H9 (cell line): Measurements from ENCODE around the gene CCDC82. TPM values are rescaled to one million over a fixed set of nuclear protein-coding genes. Genes with fewer than 3 reads are reported as not detected.

Experiments
- DNase-seq: peaks from one replicate; pipeline ENCODE4 v3.0.0-alpha.2; 2017
- H2AFZ ChIP-seq: one replicate; pipeline ENCODE4 v1.6.1; 2013; ENCODE audit warnings: mild to moderate bottlenecking, low read length, control low read depth, moderate library complexity
- H2AK5ac ChIP-seq: 2 replicates; pipeline ENCODE4 v1.6.1; 2013; ENCODE audit warnings: low read length, control low read depth, mixed read lengths; ENCODE audit not compliant: insufficient read length
- H2BK120ac ChIP-seq: one replicate; pipeline ENCODE4 v1.6.1; 2013; ENCODE audit warnings: low read depth, mild to moderate bottlenecking, low read length, control low read depth, inconsistent platforms; ENCODE audit not compliant: poor library complexity, severe bottlenecking
- H2BK12ac ChIP-seq: 2 replicates; pipeline ENCODE4 v1.6.1; 2013; ENCODE audit warnings: low read length, control low read depth, mixed read lengths, low read depth; ENCODE audit not compliant: insufficient read length
- H2BK15ac ChIP-seq: 2 replicates; pipeline ENCODE4 v1.6.1; 2013; ENCODE audit warnings: low read depth, low read length, control low read depth
- H2BK20ac ChIP-seq: one replicate; pipeline ENCODE4 v1.6.1; 2013; ENCODE audit warnings: low read depth, mild to moderate bottlenecking, low read length, control low read depth, inconsistent platforms; ENCODE audit not compliant: poor library complexity, severe bottlenecking
- H2BK5ac ChIP-seq: 2 replicates; pipeline ENCODE4 v1.6.1; 2013; ENCODE audit warnings: low read length, control low read depth, mixed read lengths; ENCODE audit not compliant: insufficient read length
- H3K14ac ChIP-seq: 2 replicates; pipeline ENCODE4 v1.6.1; 2013; ENCODE audit warnings: low read length, control low read depth; ENCODE audit not compliant: insufficient read depth
- H3K18ac ChIP-seq: 2 replicates; pipeline ENCODE4 v1.6.1; 2013; ENCODE audit warnings: low read depth, mild to moderate bottlenecking, mixed read lengths, low read length, control low read depth; ENCODE audit not compliant: insufficient read length
- H3K23ac ChIP-seq: 2 replicates; pipeline ENCODE4 v1.6.1; 2013; ENCODE audit warnings: low read length, control low read depth, mixed read lengths, low read depth; ENCODE audit not compliant: insufficient read length
- H3K23me2 ChIP-seq: 2 replicates; pipeline ENCODE4 v1.6.1; 2013; ENCODE audit warnings: low read depth, mild to moderate bottlenecking, mixed read lengths, low read length, control low read depth; ENCODE audit not compliant: insufficient read length, poor library complexity, severe bottlenecking
- H3K27ac ChIP-seq: 2 replicates; pipeline ENCODE4 v1.5.1; 2013; ENCODE audit warnings: low read length, control low read depth, mixed read lengths, low read depth; ENCODE audit not compliant: insufficient read length
- H3K27me3 ChIP-seq: 2 replicates; pipeline ENCODE4 v1.6.1; 2013; ENCODE audit warnings: low read length, control low read depth, inconsistent platforms; ENCODE audit not compliant: insufficient read depth
- H3K4ac ChIP-seq: 2 replicates; pipeline ENCODE4 v1.6.1; 2013; ENCODE audit warnings: low read depth, mild to moderate bottlenecking, control low read depth, inconsistent platforms, low read length, moderate library complexity
- H3K4me1 ChIP-seq: 2 replicates; pipeline ENCODE4 v1.6.1; 2013; ENCODE audit warnings: low read length, control low read depth, inconsistent platforms; ENCODE audit not compliant: insufficient read depth
- H3K4me2 ChIP-seq: 2 replicates; pipeline ENCODE4 v1.6.1; 2013; ENCODE audit warnings: low read length, control low read depth, mixed read lengths; ENCODE audit not compliant: insufficient read length, insufficient read depth
- H3K56ac ChIP-seq: 2 replicates; pipeline ENCODE4 v1.6.1; 2013; ENCODE audit warnings: low read depth, mild to moderate bottlenecking, mixed read lengths, low read length, control low read depth; ENCODE audit not compliant: insufficient read length
- H3K79me1 ChIP-seq: 2 replicates; pipeline ENCODE4 v1.6.1; 2013; ENCODE audit warnings: low read depth, mild to moderate bottlenecking, moderate library complexity, low read length, control low read depth, inconsistent platforms; ENCODE audit not compliant: insufficient read depth, poor library complexity, severe bottlenecking
- H3K79me2 ChIP-seq: 2 replicates; pipeline ENCODE4 v1.6.1; 2013; ENCODE audit warnings: low read length, control low read depth, inconsistent platforms; ENCODE audit not compliant: insufficient read depth
- H3K9ac ChIP-seq: 2 replicates; pipeline ENCODE4 v1.6.1; 2013; ENCODE audit warnings: low read length, control low read depth, mixed read lengths; ENCODE audit not compliant: insufficient read length; ENCODE audit errors: extremely low read depth
- H3K9me3 ChIP-seq: one replicate; pipeline ENCODE4 v1.6.1; 2013; ENCODE audit warnings: low read depth, low read length, inconsistent platforms; ENCODE audit not compliant: control insufficient read depth
- H3T11ph ChIP-seq: one replicate; pipeline ENCODE4 v1.6.1; 2013; ENCODE audit warnings: mild to moderate bottlenecking, low read length, control low read depth, inconsistent platforms
- H4K20me1 ChIP-seq: one replicate; pipeline ENCODE4 v1.6.1; 2013; ENCODE audit not compliant: control insufficient read depth, insufficient read length, insufficient read depth
- H4K5ac ChIP-seq: 2 replicates; pipeline ENCODE4 v1.6.1; 2013; ENCODE audit warnings: low read depth, mild to moderate bottlenecking, mixed read lengths, low read length, control low read depth; ENCODE audit not compliant: insufficient read length
- H4K8ac ChIP-seq: replicated peaks from 2 replicates; pipeline ENCODE4 v1.6.1; 2013; ENCODE audit warnings: low read length, control low read depth, mixed read lengths, low read depth; ENCODE audit not compliant: insufficient read length
- H4K91ac ChIP-seq: 2 replicates; pipeline ENCODE4 v1.6.1; 2013; ENCODE audit warnings: low read depth, mild to moderate bottlenecking, moderate library complexity, mixed read lengths, low read length, control low read depth; ENCODE audit not compliant: insufficient read length
- H3K27ac Mint-ChIP-seq, 3 experiments: 2 replicates in 2 of 3; 3 replicates in 1 of 3; pipeline ENCODE4 v1.8.0; 2020 to 2021; ENCODE audit warnings: mixed read lengths in 3 of 3, mild to moderate bottlenecking in 1 of 3, moderate library complexity in 1 of 3
- H3K27me3 Mint-ChIP-seq: 2 replicates; pipeline ENCODE4 v1.8.0; 2021; ENCODE audit warnings: low read depth, mild to moderate bottlenecking, moderate library complexity, mixed read lengths
- H3K36me3 Mint-ChIP-seq, 3 experiments: 2 replicates in 2 of 3; 3 replicates in 1 of 3; pipeline ENCODE4 v1.8.0; 2020 to 2021; ENCODE audit warnings: low read depth in 3 of 3, mixed read lengths in 3 of 3; ENCODE audit not compliant: insufficient read depth in 1 of 3
- H3K4me1 Mint-ChIP-seq, 2 experiments: 2 replicates each; pipeline ENCODE4 v1.8.0; 2020; ENCODE audit warnings: mixed read lengths in 2 of 2
- H3K4me3 Mint-ChIP-seq, 2 experiments: 2 replicates in 1 of 2; 3 replicates in 1 of 2; pipeline ENCODE4 v1.8.0; 2020 to 2021; ENCODE audit warnings: mild to moderate bottlenecking in 2 of 2, mixed read lengths in 2 of 2, moderate library complexity in 1 of 2
- H3K9me3 Mint-ChIP-seq, 2 experiments: 2 replicates in 1 of 2; 3 replicates in 1 of 2; pipeline ENCODE4 v1.8.0; 2020; ENCODE audit warnings: mild to moderate bottlenecking in 2 of 2, mixed read lengths in 2 of 2, moderate library complexity in 1 of 2
- CTCF ChIP-seq: fragments of 200-600 bp; sonication (generic); conservative IDR thresholded peaks from 3 replicates; pipeline ENCODE4 v1.8.0; 2021; ENCODE audit warnings: antibody characterized with exemption, mild to moderate bottlenecking
- WGBS: extraction: QIAGEN DNeasy Blood & Tissue Kit; methylation state at CpG from one replicate; pipeline ENCODE4 v1.1.7; 2013; ENCODE audit warnings: missing lambda C conversion rate, low lambda C conversion rate, mixed read lengths; ENCODE audit not compliant: insufficient read length; ENCODE audit errors: extremely low coverage; 5-methylcytosine and 5-hydroxymethylcytosine counted together
- total RNA-seq: library from RNA; stranded (reverse); gene quantifications from 2 replicates; pipeline ENCODE4 v1.2.1, GENCODE V29; 2021

The CCDC82 gene
- total RNA-seq, 1 experiment from 2014 or later = 17.4 TPM

DNA sequence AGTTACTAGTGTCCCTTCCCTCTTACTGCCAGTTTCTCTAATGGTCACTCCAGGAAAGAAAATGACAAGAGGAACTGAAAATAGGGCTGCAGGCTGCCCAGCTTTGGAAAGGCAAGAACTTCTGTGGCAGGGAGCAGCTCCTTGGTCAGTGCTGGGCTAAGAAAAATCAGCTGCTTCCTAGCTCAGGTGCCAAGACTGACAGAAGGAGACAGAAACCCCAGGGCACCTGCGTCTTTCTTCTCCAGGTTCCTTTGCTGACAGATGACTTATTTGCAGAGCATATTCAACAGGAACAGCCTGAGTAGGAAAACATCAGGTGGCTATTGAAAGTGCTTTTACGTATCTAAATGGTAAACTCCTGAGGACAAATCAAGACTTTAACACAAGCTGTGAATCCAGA, 72.1 kb downstream of the CCDC82 start:
- H3K14ac ChIP-seq = no peak overlapping the region
- H3K4ac ChIP-seq = no peak overlapping the region
- peaks cover 2% of the 10 kb centered on the region; the same call in 1 of the 2 replicates for H3K79me2 ChIP-seq
- no peak overlapping the region for H3K56ac ChIP-seq
- peak overlapping the region; percentile 17 for H3K27ac ChIP-seq
- no peaks in the 10 kb centered on the region for H3K79me1 ChIP-seq
- H2BK12ac ChIP-seq = no peak overlapping the region
- Mint-ChIP-seq H3K4me3 (no peak overlapping the region), H3K9me3 (no peaks in the 10 kb centered on the region), H3K27ac (no peak overlapping the region), H3K4me1 (peaks cover 36 to 50% of the 10 kb centered on the region in 2 experiments), H3K27me3 (no peaks in the 10 kb centered on the region), H3K36me3 (no peaks in the 10 kb centered on the region; a peak in 1 of 7 replicates)
- no peak overlapping the region for H2BK120ac ChIP-seq
- H3K23me2 ChIP-seq = no peaks in the 10 kb centered on the region
- H2BK20ac ChIP-seq = no peak overlapping the region
- no peaks in the 10 kb centered on the region for H4K20me1 ChIP-seq
- no peaks in the 10 kb centered on the region for H3K9me3 ChIP-seq
- H3K4me1 ChIP-seq = peaks cover 9% of the 10 kb centered on the region; the same call in 1 of the 2 replicates
- H4K91ac ChIP-seq = no peak overlapping the region
- no peak overlapping the region for H2BK5ac ChIP-seq
- H3T11ph ChIP-seq = no peak overlapping the region
- DNase-seq = no peak
- H2AFZ ChIP-seq = no peak overlapping the region
- no peak overlapping the region for H4K5ac ChIP-seq
- no CpG with 5 or more reads among the region's 2 CpGs for WGBS
- no peak overlapping the region for H4K8ac ChIP-seq
- no peaks in the 10 kb centered on the region for H3K27me3 ChIP-seq
- no peak overlapping the region for H3K18ac ChIP-seq
- no peak overlapping the region for H2AK5ac ChIP-seq
- H2BK15ac ChIP-seq = no peak overlapping the region
- H3K23ac ChIP-seq = no peak overlapping the region
- no peak overlapping the region for H3K4me2 ChIP-seq
- no peak overlapping the region for H3K9ac ChIP-seq
- no peak for TF ChIP-seq CTCF
